DOHH2 (cell line): ENCODE measurements around the gene GBA2.

Experiments used
- H3F3A ChIP-seq: fragments of 200-600 bp; sonication (generic), shearing (Covaris generic); 2 replicates; pipeline ENCODE4 v1.6.0; 2016; ENCODE audit warnings: antibody characterized with exemption, mild to moderate bottlenecking; ENCODE audit not compliant: control insufficient read depth, insufficient read depth
- H3K27ac ChIP-seq: fragments of 200-600 bp; sonication (generic); 2 replicates; pipeline ENCODE4 v1.5.1; 2014; ENCODE audit warnings: low read depth, mild to moderate bottlenecking, low read length, moderate library complexity
- H3K27me3 ChIP-seq: fragments of 200-600 bp; sonication (generic); 2 replicates; pipeline ENCODE4 v1.6.1; 2014; ENCODE audit warnings: mild to moderate bottlenecking, low read length, mixed read lengths; ENCODE audit not compliant: control insufficient read depth
- H3K36me3 ChIP-seq: fragments of 200-600 bp; sonication (generic); 2 replicates; pipeline ENCODE4 v1.6.1; 2014; ENCODE audit warnings: mild to moderate bottlenecking, low read length, moderate library complexity, mixed read lengths; ENCODE audit not compliant: control insufficient read depth
- H3K4me1 ChIP-seq: fragments of 200-600 bp; sonication (generic); 2 replicates; pipeline ENCODE4 v1.6.1; 2014; ENCODE audit warnings: mild to moderate bottlenecking, low read length, mixed read lengths; ENCODE audit not compliant: control insufficient read depth
- H3K4me2 ChIP-seq: fragments of 200-600 bp; sonication (generic); 2 replicates; pipeline ENCODE4 v1.6.0; 2014; ENCODE audit warnings: mild to moderate bottlenecking, low read length, moderate library complexity
- H3K4me3 ChIP-seq: fragments of 200-600 bp; sonication (generic); 2 replicates; pipeline ENCODE4 v1.5.1; 2014; ENCODE audit warnings: mild to moderate bottlenecking, low read length, mixed read lengths
- H3K79me2 ChIP-seq: fragments of 200-600 bp; sonication (generic); 2 replicates; pipeline ENCODE4 v1.6.1; 2014; ENCODE audit warnings: mild to moderate bottlenecking, low read length, mixed read lengths; ENCODE audit not compliant: control insufficient read depth
- H3K9me2 ChIP-seq: fragments of 200-600 bp; sonication (generic); replicated peaks from 2 replicates; pipeline ENCODE4 v1.6.1; 2014; ENCODE audit warnings: mild to moderate bottlenecking, low read length, mixed read lengths; ENCODE audit not compliant: control insufficient read depth
- H3K9me3 ChIP-seq: fragments of 200-600 bp; sonication (generic); 2 replicates; pipeline ENCODE4 v1.6.1; 2014; ENCODE audit warnings: antibody characterized with exemption, low read length, mixed read lengths; ENCODE audit not compliant: control insufficient read depth, insufficient read depth
- H4K20me1 ChIP-seq: fragments of 200-600 bp; sonication (generic); 2 replicates; pipeline ENCODE4 v1.6.0; 2014; ENCODE audit warnings: low read depth, mild to moderate bottlenecking, antibody characterized with exemption, low read length, moderate library complexity; ENCODE audit not compliant: control insufficient read depth, insufficient read depth
- CTCF ChIP-seq: fragments of 200-600 bp; sonication (generic); IDR thresholded peaks from one replicate; pipeline ENCODE4 v1.5.1; 2014; ENCODE audit warnings: antibody characterized with exemption, mild to moderate bottlenecking, low read depth, low read length; ENCODE audit not compliant: poor library complexity, severe bottlenecking
- EZH2phosphoT487 ChIP-seq: fragments of 200-600 bp; sonication (generic); IDR thresholded peaks from 2 replicates; pipeline ENCODE4 v1.6.1; 2017; ENCODE audit warnings: borderline replicate concordance, mild to moderate bottlenecking, antibody characterized with exemption, low read length, moderate library complexity, mixed read lengths

The GBA2 gene

GRCh38 chr9:35723426-35723825 lies 25.6 kb downstream of the GBA2 start:
- Histone ChIP-seq H3K9me2 (no peaks in the 10 kb centered on the region), H3F3A (peaks cover under 1% of the 10 kb centered on the region; the same call in 1 of the 2 replicates), H3K27me3 (no peaks in the 10 kb centered on the region), H3K4me2 (no peak overlapping the region), H3K79me2 (peaks cover 24% of the 10 kb centered on the region), H3K36me3 (peaks cover 86% of the 10 kb centered on the region), H3K4me1 (peaks cover 20% of the 10 kb centered on the region), H3K4me3 (no peak overlapping the region), H3K27ac (no peak overlapping the region), H3K9me3 (no peaks in the 10 kb centered on the region), H4K20me1 (peaks cover 14% of the 10 kb centered on the region)
- TF ChIP-seq CTCF (no peak), EZH2phosphoT487 (no peak)

GRCh38 chr9:35719546-35719945 lies 29.5 kb downstream of the GBA2 start:
- Histone ChIP-seq H3K79me2 (no peaks in the 10 kb centered on the region), H3K27me3 (no peaks in the 10 kb centered on the region), H4K20me1 (no peaks in the 10 kb centered on the region), H3K4me1 (no peaks in the 10 kb centered on the region), H3K4me2 (no peak overlapping the region), H3K9me3 (no peaks in the 10 kb centered on the region), H3K27ac (no peak overlapping the region), H3K9me2 (no peaks in the 10 kb centered on the region), H3F3A (no peaks in the 10 kb centered on the region), H3K4me3 (no peak overlapping the region), H3K36me3 (peaks cover 97% of the 10 kb centered on the region)
- no peak for TF ChIP-seq EZH2phosphoT487
- TF ChIP-seq CTCF = no peak

DNA sequence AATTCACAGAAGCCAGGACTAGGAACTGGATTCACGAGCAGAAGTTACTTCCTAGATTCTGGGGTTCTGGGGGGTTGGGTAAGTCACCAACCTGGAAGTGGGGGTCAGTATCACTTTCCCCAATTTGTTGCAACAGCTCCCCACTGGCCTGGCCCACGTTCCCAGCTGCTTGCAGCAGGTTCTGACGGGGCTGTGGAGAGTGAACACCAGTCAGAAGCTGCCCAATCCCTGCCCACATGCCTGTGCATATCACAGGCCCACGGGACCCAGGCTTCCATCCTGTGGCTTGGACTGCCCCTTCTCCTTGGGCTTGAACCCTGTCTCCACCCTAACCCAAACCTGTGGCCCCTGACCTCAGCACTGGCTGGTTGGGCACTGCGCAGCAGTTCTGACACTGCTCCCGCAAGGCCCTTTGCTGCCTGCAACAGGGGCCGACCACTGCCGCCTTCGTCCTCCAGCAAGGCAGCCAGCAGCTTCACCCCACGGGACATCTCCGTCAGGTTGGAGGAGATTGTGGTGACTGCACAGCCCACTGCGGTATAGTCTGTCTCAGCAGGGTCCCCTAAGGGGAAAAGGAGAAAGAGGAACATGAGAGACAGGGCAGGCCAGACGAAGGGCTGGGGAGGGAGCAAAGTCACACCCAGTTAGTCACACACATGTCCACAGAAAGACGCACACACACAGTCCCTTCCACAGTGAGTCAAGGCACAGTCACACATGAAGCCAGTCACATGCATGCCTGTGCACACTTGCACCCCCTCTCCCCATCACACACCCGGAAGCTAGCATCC lies 30.1 kb downstream of the GBA2 start:
- Histone ChIP-seq H3K36me3 (peaks cover 96% of the 10 kb centered on the region), H3K4me3 (no peak overlapping the region), H4K20me1 (no peaks in the 10 kb centered on the region), H3K4me2 (no peak overlapping the region), H3K9me3 (no peaks in the 10 kb centered on the region), H3K9me2 (no peaks in the 10 kb centered on the region), H3K79me2 (no peaks in the 10 kb centered on the region), H3K4me1 (no peaks in the 10 kb centered on the region), H3F3A (no peaks in the 10 kb centered on the region), H3K27me3 (no peaks in the 10 kb centered on the region), H3K27ac (no peak overlapping the region)
- TF ChIP-seq EZH2phosphoT487 (no peak), CTCF (no peak)
